Endothelial cell of umbilical vein (primary cell): Measurements from ENCODE around the gene DNASE1L1. TPM values are rescaled to one million over a fixed set of nuclear protein-coding genes. Genes with fewer than 3 reads are reported as not detected.

ENCODE experiments used
- BruUV-seq: library from RNA; stranded (reverse); fragments of 400-500 nt; replicated peaks from 2 replicates; lab custom pipeline; 2021; lab: Mats Ljungman, UMichigan
- CTCF ChIA-PET: fragments of 300-600, 350-600 bp; sonication (Branson Sonifier 250); formaldehyde crosslinking; loops from one replicate; lab custom pipeline; 2021; ENCODE audit warnings: antibody characterized with exemption, inconsistent platforms; lab: Charles Lee
- POLR2A ChIA-PET: fragments of 300-600, 350-600 bp; sonication (Branson Sonifier 250); formaldehyde crosslinking; loops from one replicate; lab custom pipeline; 2021; ENCODE audit warnings: antibody characterized with exemption, inconsistent platforms; lab: Charles Lee
- DNase-seq: peaks from one replicate; pipeline ENCODE4 v3.0.0-alpha.2; 2011; ENCODE audit warnings: low read depth, low spot score
- FAIRE-seq: peaks from 2 replicates; lab custom pipeline; 2011; peaks lifted over from hg19 to GRCh38; lab: Jason Lieb, UNC
- H2AFZ ChIP-seq: 2 replicates; pipeline ENCODE4 v1.6.0; 2012; ENCODE audit warnings: low read depth, low read length, control low read depth, inconsistent platforms
- H3K27ac ChIP-seq: 2 replicates; pipeline ENCODE4 v1.5.1; 2011; ENCODE audit warnings: low read depth, mild to moderate bottlenecking, control low read depth, low read length, moderate library complexity; ENCODE audit not compliant: insufficient read depth
- H3K27me3 ChIP-seq, 2 experiments: 2 replicates each; pipeline versions ENCODE4 v1.6.0 to v1.6.1; 2011; ENCODE audit warnings: low read length in 2 of 2, mixed read lengths in 1 of 2; ENCODE audit not compliant: control insufficient read depth in 2 of 2, insufficient read depth in 2 of 2
- H3K36me3 ChIP-seq, 2 experiments: 2 replicates in 1 of 2; 3 replicates in 1 of 2; pipeline ENCODE4 v1.5.1; 2011; ENCODE audit warnings: low read length in 2 of 2, mild to moderate bottlenecking in 1 of 2, moderate library complexity in 1 of 2; ENCODE audit not compliant: control insufficient read depth in 2 of 2, insufficient read depth in 2 of 2; ENCODE audit errors: extremely low read depth in 1 of 2
- H3K4me1 ChIP-seq: 3 replicates; pipeline ENCODE4 v1.5.1; 2011; ENCODE audit warnings: mild to moderate bottlenecking, low read length; ENCODE audit not compliant: control insufficient read depth, insufficient read depth; ENCODE audit errors: extremely low read depth
- H3K4me2 ChIP-seq: 2 replicates; pipeline ENCODE4 v1.6.1; 2011; ENCODE audit warnings: low read length, control low read depth, mixed read lengths; ENCODE audit not compliant: insufficient read depth
- H3K4me3 ChIP-seq, 3 experiments: fragments of 200-600 bp in 1 of 3; sonication (generic), shearing (Covaris generic) in 1 of 3; replicated peaks in 1 of 3; 2 replicates each; pipeline ENCODE4 v1.5.1; 2011 to 2016; ENCODE audit warnings: control low read depth in 3 of 3, low read length in 3 of 3, mild to moderate bottlenecking in 2 of 3, inconsistent platforms in 1 of 3, low read depth in 1 of 3, moderate library complexity in 1 of 3; ENCODE audit not compliant: insufficient read depth in 1 of 3
- H3K79me2 ChIP-seq: 2 replicates; pipeline ENCODE4 v1.6.0; 2012; ENCODE audit warnings: low read length, inconsistent platforms; ENCODE audit not compliant: control insufficient read depth, insufficient read depth
- H3K9ac ChIP-seq: replicated peaks from 2 replicates; pipeline ENCODE3; 2011; ENCODE audit warnings: low read length, control low read depth; ENCODE audit not compliant: insufficient read depth; ENCODE audit errors: extremely low read depth
- H3K9me1 ChIP-seq: replicated peaks from 3 replicates; pipeline ENCODE4 v1.6.0; 2011; ENCODE audit warnings: mild to moderate bottlenecking, low read length; ENCODE audit not compliant: control insufficient read depth, insufficient read depth; ENCODE audit errors: extremely low read depth
- H3K9me3 ChIP-seq: replicated peaks from 2 replicates; pipeline ENCODE4 v1.5.1; 2012; ENCODE audit warnings: low read length, inconsistent platforms; ENCODE audit not compliant: control insufficient read depth, insufficient read depth
- H4K20me1 ChIP-seq: replicated peaks from 2 replicates; pipeline ENCODE3; 2011; ENCODE audit warnings: mild to moderate bottlenecking, low read length; ENCODE audit not compliant: control insufficient read depth, insufficient read depth; ENCODE audit errors: extremely low read depth
- EZH2 ChIP-seq: IDR thresholded peaks from 2 replicates; pipeline ENCODE4 v1.6.1; 2012; ENCODE audit warnings: borderline replicate concordance, low read depth, mild to moderate bottlenecking, moderate library complexity, low read length, inconsistent platforms; ENCODE audit not compliant: severe bottlenecking
- FOS ChIP-seq: IDR thresholded peaks from 2 replicates; pipeline ENCODE4 v1.6.1; 2011; ENCODE audit warnings: mild to moderate bottlenecking, low read length, moderate library complexity, borderline replicate concordance; ENCODE audit not compliant: insufficient read depth
- GATA2 ChIP-seq: IDR thresholded peaks from 2 replicates; pipeline ENCODE4 v1.7.0; 2011; ENCODE audit warnings: low read depth, mild to moderate bottlenecking, moderate library complexity, mixed read lengths, low read length; ENCODE audit not compliant: insufficient read length, insufficient read depth
- JUN ChIP-seq: IDR thresholded peaks from 2 replicates; pipeline ENCODE4 v1.6.1; 2011; ENCODE audit warnings: borderline replicate concordance, low read depth; ENCODE audit not compliant: insufficient read length, insufficient read depth
- MYC ChIP-seq: IDR thresholded peaks from one replicate; pipeline ENCODE4 v1.6.1; 2011; ENCODE audit warnings: mild to moderate bottlenecking, low read depth, low read length
- POLR2A ChIP-seq: IDR thresholded peaks from 2 replicates; pipeline ENCODE4 v1.6.1; 2012; ENCODE audit warnings: low read depth, mild to moderate bottlenecking, control low read depth, low read length
- POLR2AphosphoS5 ChIP-seq: IDR thresholded peaks from 2 replicates; pipeline ENCODE4 v1.6.1; 2012; ENCODE audit warnings: low read depth, mild to moderate bottlenecking, control low read depth, low read length, moderate library complexity; ENCODE audit not compliant: insufficient read depth
- dilution Hi-C: fragments of 300-500 bp; cut with MboI; formaldehyde crosslinking; loops from one replicate; pipeline ENCODE4 v1.15.0; 2019; ENCODE audit warnings: low sequenced_read_pairs; ENCODE audit not compliant: extremely low pct_ligation_motif_present
- intact Hi-C: fragments of 100-400 bp; cut with micrococcal nuclease; formaldehyde crosslinking; loops from one replicate; pipeline ENCODE4 v1.10.0; 2022
- polyA plus RNA-seq, 4 experiments: library from polyadenylated mRNA; depleted of rRNA in 3 of 4; stranded (reverse) in 3 of 4; unstranded in 1 of 4; fragments of >200 nt; gene quantifications; 2 replicates each; pipeline versions ENCODE4 v1.2.1 to v1.2.3, GENCODE V29; 2011 to 2012; ENCODE audit warnings: missing spikeins in 1 of 4
- total RNA-seq: library from RNA; stranded (reverse); gene quantifications from 2 replicates; pipeline ENCODE4 v1.2.3, GENCODE V29; 2021
- TF ChIP-seq, protein P1 (sequence below): IDR thresholded peaks from 2 replicates; pipeline ENCODE4 v1.6.1; 2011; ENCODE audit not compliant: insufficient read depth, insufficient read length
- TF ChIP-seq, protein P2 (sequence below), 2 donors: IDR thresholded peaks; 1 replicate in 1 of 2; 2 replicates in 1 of 2; pipeline ENCODE4 v1.5.1; 2011; ENCODE audit warnings: low read length in 2 of 2, mild to moderate bottlenecking in 2 of 2, moderate library complexity in 2 of 2, control low read depth in 1 of 2, inconsistent platforms in 1 of 2, low read depth in 1 of 2; ENCODE audit not compliant: insufficient read depth in 1 of 2; ENCODE audit errors: extremely low read depth in 1 of 2

DNASE1L1 gene
- total and polyA plus RNA-seq, 2 donors (not counting 3 experiments of a cell fraction or from before 2014, with no cell fraction given) = 61.5 to 84.9 TPM

DNA sequence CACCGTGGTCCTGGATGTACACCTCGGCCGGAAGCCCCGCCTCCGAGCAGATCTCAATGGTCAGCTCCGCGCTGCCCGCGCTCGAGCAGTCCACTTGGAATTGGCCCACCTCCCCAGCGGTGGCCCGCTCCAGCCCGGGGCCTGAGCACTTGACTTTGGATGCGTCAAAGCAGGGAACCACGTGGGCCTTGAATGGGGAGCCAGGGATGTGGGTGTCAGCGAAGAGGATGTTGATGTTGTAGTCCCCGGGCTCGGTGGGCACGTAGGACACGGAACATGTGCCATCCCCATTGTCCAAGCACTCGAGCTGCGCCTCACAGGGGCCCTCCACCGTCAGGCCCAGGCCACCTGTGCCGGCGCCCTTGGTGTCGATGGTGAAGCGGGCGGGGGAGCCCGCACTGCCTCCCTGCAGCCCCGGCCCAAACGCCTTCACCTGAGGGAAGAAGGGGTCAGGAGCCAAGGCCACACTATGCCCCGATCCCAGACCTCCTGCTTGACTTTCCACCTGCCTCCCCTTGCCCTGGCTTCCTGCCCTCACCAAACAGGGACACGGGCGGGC, 48.8 kb downstream of the DNASE1L1 start:
- CTCF ChIA-PET = no interaction called here
- no peaks in the 10 kb centered on the region for H3K9me3 ChIP-seq
- FAIRE-seq (no peak), DNase-seq (no peak)
- H3K9ac ChIP-seq = no peak overlapping the region
- intact Hi-C loops = no loop called here
- H3K4me3 ChIP-seq = no peak overlapping the region
- H3K27me3 ChIP-seq = no peaks in the 10 kb centered on the region
- no peak overlapping the region for H3K27ac ChIP-seq
- peaks cover 21 to 89% of the 10 kb centered on the region in 2 experiments for H3K36me3 ChIP-seq
- no TSS peak for BruUV-seq
- no peak overlapping the region for H2AFZ ChIP-seq
- H3K4me2 ChIP-seq = no peak overlapping the region
- dilution Hi-C loops = no loop called here
- POLR2A ChIA-PET = no interaction called here
- no peaks in the 10 kb centered on the region for H3K4me1 ChIP-seq
- peaks cover 78% of the 10 kb centered on the region for H3K79me2 ChIP-seq
- TF ChIP-seq GATA2 = no peak
- no peak for TF ChIP-seq EZH2
- TF ChIP-seq, protein P1, sequence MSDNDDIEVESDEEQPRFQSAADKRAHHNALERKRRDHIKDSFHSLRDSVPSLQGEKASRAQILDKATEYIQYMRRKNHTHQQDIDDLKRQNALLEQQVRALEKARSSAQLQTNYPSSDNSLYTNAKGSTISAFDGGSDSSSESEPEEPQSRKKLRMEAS = no peak
- H3K9me1 ChIP-seq = no peaks in the 10 kb centered on the region
- no peaks in the 10 kb centered on the region for H4K20me1 ChIP-seq

DNA sequence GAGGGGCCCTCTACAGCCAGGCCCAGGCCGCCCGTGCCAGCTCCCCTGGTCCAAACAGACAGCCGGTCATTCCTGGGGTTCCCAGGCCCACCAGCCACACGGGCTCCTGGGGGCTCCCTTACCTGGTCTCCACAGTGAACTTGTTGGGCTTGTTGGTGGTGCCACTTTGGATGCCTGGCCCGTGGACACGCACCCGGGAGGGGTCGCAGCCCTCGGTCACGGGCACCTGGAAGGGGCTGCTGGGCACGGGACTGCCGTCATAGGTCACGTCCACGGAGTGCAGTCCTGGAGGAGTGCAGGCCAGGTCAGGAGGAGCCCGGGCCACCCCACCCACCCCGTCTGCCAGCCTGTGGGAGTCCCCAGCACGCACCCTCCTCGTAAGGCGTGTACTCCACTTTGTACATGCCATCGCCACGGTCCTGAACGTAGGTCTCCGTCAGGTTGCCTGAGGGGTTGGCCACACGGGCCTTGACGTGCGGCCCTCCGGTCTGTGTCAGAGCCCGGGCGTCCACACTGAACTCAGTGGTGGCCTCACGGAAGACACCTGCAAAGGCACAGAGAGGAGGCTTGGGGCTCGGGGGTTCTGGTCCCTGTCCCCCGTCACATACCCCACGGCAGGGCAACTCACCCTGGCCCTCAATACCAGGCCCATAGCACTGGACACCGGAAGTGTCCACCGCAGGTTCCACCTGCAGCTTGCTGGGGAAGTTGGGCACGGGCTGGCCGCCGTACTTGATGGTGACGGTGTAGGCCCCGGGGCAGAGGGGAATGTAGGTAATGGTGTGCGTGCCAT, 49.5 kb downstream of the DNASE1L1 start:
- Histone ChIP-seq H3K4me2 (no peak overlapping the region), H3K9ac (no peak overlapping the region), H4K20me1 (no peaks in the 10 kb centered on the region), H3K27me3 (no peaks in the 10 kb centered on the region), H3K9me1 (no peaks in the 10 kb centered on the region), H3K79me2 (peaks cover 74% of the 10 kb centered on the region), H2AFZ (no peak overlapping the region), H3K36me3 (peaks cover 15 to 90% of the 10 kb centered on the region in 2 experiments), H3K9me3 (no peaks in the 10 kb centered on the region), H3K27ac (no peak overlapping the region), H3K4me1 (no peaks in the 10 kb centered on the region), H3K4me3 (no peak overlapping the region)
- DNase-seq = no peak
- intact Hi-C loops (no loop called here), dilution Hi-C loops (no loop called here)
- BruUV-seq = TSS peak; percentile 34
- CTCF ChIA-PET = no interaction called here
- TF ChIP-seq, protein P2, sequence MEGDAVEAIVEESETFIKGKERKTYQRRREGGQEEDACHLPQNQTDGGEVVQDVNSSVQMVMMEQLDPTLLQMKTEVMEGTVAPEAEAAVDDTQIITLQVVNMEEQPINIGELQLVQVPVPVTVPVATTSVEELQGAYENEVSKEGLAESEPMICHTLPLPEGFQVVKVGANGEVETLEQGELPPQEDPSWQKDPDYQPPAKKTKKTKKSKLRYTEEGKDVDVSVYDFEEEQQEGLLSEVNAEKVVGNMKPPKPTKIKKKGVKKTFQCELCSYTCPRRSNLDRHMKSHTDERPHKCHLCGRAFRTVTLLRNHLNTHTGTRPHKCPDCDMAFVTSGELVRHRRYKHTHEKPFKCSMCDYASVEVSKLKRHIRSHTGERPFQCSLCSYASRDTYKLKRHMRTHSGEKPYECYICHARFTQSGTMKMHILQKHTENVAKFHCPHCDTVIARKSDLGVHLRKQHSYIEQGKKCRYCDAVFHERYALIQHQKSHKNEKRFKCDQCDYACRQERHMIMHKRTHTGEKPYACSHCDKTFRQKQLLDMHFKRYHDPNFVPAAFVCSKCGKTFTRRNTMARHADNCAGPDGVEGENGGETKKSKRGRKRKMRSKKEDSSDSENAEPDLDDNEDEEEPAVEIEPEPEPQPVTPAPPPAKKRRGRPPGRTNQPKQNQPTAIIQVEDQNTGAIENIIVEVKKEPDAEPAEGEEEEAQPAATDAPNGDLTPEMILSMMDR (IDR thresholded peaks at IDR 0.05; ENCODE audit: extremely low read depth in 1 of 2, insufficient read depth in 1 of 2, low read depth in 1 of 2, low read length in 2 of 2) = no peak
- TF ChIP-seq MYC (no peak), JUN (no peak), FOS (no peak), POLR2AphosphoS5 (no peak), EZH2 (no peak), POLR2A (no peak), GATA2 (no peak)
- TF ChIP-seq, protein P1 = no peak
- no peak for FAIRE-seq
- POLR2A ChIA-PET = no interaction called here
